Measurements from ENCODE around the gene PDE1A. TPM values are rescaled to one million over a fixed set of nuclear protein-coding genes. Genes with fewer than 3 reads are reported as not detected.

The PDE1A gene
- total and polyA plus RNA-seq, 2 of the 13 experiments (the other 11 are each of a cell fraction or from before 2014, with no cell fraction given): not detected

- Histone ChIP-seq H4K20me1 (ENCODE audit: insufficient read depth, low read length) (no peaks in the 10 kb centered on the region), H3K4me3 (replicated peaks in 1 of 3; ENCODE audit: insufficient read depth in 1 of 3, low read depth in 2 of 3, low read length in 3 of 3) (no peak overlapping the region), H3K9ac (ENCODE audit: insufficient read depth, low read depth, low read length) (no peak overlapping the region), H3K27me3 (ENCODE audit: control insufficient read depth in 1 of 2, insufficient read depth in 2 of 2, low read length in 2 of 2) (no peaks in the 10 kb centered on the region), H2AFZ (ENCODE audit: low read length) (no peak overlapping the region), H3K9me3 (ENCODE audit: low read length) (no peaks in the 10 kb centered on the region), H3K27ac (ENCODE audit: extremely low read length, insufficient read depth, low read length) (no peak overlapping the region), H3K79me2 (ENCODE audit: insufficient read depth, low read length) (no peaks in the 10 kb centered on the region), H3K36me3 (replicated peaks in 1 of 2; ENCODE audit: control insufficient read depth in 1 of 2, insufficient read depth in 2 of 2, low read length in 2 of 2) (no peaks in the 10 kb centered on the region), H3K4me2 (ENCODE audit: low read depth, low read length) (no peak overlapping the region), H3K4me1 (ENCODE audit: insufficient read depth, low read length) (peaks cover 5% of the 10 kb centered on the region)
- no peak for ATAC-seq
- no peak for DNase-seq (ENCODE audit: low spot score)
- intact Hi-C loops (cut with micrococcal nuclease; ENCODE audit: unreplicated experiment) (no loop called here), in situ Hi-C loops (cut with HindIII; ENCODE audit: extremely low pct_ligation_motif_present, low pct_unique_long_range_greater_than_20kb) (no loop called here)
- no TSS peak for BruUV-seq (replicated peaks)
- FAIRE-seq: no peak
- ChIA-PET POLR2A (no interaction called here), CTCF (ENCODE audit: low intra/inter-chr PET ratio, low total read pairs) (no interaction called here)
- TF ChIP-seq, protein P1, sequence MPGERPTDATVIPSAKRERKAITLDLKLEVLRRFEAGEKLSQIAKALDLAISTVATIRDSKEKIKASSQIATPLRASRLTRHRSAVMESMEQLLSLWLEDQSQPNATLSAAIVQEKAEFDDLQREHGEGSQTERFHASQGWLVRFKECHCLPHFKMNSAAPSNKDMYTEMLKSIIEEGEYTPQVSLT (CRISPR knock-in tag; IDR thresholded peaks at IDR 0.05; ENCODE audit: borderline replicate concordance, low read depth): no peak
- TF ChIP-seq ZNF362 (CRISPR knock-in tag; IDR thresholded peaks at IDR 0.05; ENCODE audit: borderline replicate concordance) (no peak), ZNF33A (CRISPR knock-in tag; IDR thresholded peaks at IDR 0.05; ENCODE audit: borderline replicate concordance) (no peak), ZNF207 (IDR thresholded peaks at IDR 0.05; ENCODE audit: borderline replicate concordance) (no peak), NCOA2 (CRISPR knock-in tag; IDR thresholded peaks at IDR 0.05) (no peak), MNT (IDR thresholded peaks at IDR 0.05) (no peak), RBAK (CRISPR knock-in tag; IDR thresholded peaks at IDR 0.05) (no peak), ZNF263 (CRISPR knock-in tag; IDR thresholded peaks at IDR 0.05) (no peak), ATF2 (CRISPR knock-in tag; IDR thresholded peaks at IDR 0.05) (no peak), RORA (CRISPR knock-in tag; IDR thresholded peaks at IDR 0.05) (no peak), TBP (CRISPR knock-in tag; IDR thresholded peaks at IDR 0.05) (no peak), SMAD1 (CRISPR knock-in tag; IDR thresholded peaks at IDR 0.05; ENCODE audit: borderline replicate concordance, low read depth) (no peak), ZNF614 (CRISPR knock-in tag; IDR thresholded peaks at IDR 0.05; ENCODE audit: borderline replicate concordance) (no peak)
- TF ChIP-seq, protein P2, sequence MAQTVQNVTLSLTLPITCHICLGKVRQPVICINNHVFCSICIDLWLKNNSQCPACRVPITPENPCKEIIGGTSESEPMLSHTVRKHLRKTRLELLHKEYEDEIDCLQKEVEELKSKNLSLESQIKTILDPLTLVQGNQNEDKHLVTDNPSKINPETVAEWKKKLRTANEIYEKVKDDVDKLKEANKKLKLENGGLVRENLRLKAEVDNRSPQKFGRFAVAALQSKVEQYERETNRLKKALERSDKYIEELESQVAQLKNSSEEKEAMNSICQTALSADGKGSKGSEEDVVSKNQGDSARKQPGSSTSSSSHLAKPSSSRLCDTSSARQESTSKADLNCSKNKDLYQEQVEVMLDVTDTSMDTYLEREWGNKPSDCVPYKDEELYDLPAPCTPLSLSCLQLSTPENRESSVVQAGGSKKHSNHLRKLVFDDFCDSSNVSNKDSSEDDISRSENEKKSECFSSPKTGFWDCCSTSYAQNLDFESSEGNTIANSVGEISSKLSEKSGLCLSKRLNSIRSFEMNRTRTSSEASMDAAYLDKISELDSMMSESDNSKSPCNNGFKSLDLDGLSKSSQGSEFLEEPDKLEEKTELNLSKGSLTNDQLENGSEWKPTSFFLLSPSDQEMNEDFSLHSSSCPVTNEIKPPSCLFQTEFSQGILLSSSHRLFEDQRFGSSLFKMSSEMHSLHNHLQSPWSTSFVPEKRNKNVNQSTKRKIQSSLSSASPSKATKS (CRISPR knock-in tag; IDR thresholded peaks at IDR 0.05): no peak
- TF ChIP-seq, protein P3, sequence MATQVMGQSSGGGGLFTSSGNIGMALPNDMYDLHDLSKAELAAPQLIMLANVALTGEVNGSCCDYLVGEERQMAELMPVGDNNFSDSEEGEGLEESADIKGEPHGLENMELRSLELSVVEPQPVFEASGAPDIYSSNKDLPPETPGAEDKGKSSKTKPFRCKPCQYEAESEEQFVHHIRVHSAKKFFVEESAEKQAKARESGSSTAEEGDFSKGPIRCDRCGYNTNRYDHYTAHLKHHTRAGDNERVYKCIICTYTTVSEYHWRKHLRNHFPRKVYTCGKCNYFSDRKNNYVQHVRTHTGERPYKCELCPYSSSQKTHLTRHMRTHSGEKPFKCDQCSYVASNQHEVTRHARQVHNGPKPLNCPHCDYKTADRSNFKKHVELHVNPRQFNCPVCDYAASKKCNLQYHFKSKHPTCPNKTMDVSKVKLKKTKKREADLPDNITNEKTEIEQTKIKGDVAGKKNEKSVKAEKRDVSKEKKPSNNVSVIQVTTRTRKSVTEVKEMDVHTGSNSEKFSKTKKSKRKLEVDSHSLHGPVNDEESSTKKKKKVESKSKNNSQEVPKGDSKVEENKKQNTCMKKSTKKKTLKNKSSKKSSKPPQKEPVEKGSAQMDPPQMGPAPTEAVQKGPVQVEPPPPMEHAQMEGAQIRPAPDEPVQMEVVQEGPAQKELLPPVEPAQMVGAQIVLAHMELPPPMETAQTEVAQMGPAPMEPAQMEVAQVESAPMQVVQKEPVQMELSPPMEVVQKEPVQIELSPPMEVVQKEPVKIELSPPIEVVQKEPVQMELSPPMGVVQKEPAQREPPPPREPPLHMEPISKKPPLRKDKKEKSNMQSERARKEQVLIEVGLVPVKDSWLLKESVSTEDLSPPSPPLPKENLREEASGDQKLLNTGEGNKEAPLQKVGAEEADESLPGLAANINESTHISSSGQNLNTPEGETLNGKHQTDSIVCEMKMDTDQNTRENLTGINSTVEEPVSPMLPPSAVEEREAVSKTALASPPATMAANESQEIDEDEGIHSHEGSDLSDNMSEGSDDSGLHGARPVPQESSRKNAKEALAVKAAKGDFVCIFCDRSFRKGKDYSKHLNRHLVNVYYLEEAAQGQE (IDR thresholded peaks at IDR 0.05; ENCODE audit: borderline replicate concordance in 1 of 2, low read depth in 1 of 2, low read length in 2 of 2): no peak
Observed at GRCh38 chr2:182245963-182246362, 180.9 kb downstream of the PDE1A start.

Measured in HepG2 (cell line).